Suprapubic skin (tissue), 4 donors: ENCODE data around the gene WDR45B. TPM values are rescaled to one million over a fixed set of nuclear protein-coding genes. Genes with fewer than 3 reads are reported as not detected.

Source experiments
- DNase-seq, 2 donors: peaks; one replicate each; pipeline ENCODE4 v3.0.0-alpha.2; 2019; ENCODE audit warnings: low spot score in 2 of 2
- H3K27ac ChIP-seq: fragments of 200-600 bp; sonication (generic); one replicate; pipeline ENCODE4 v1.5.1; 2019
- H3K27me3 ChIP-seq: fragments of 200-600 bp; sonication (generic); one replicate; pipeline ENCODE4 v1.5.1; 2019
- H3K36me3 ChIP-seq: fragments of 200-600 bp; sonication (generic); one replicate; pipeline ENCODE4 v1.5.1; 2019
- H3K4me1 ChIP-seq: fragments of 200-600 bp; sonication (generic); one replicate; pipeline ENCODE4 v1.5.1; 2019
- H3K4me3 ChIP-seq: fragments of 200-600 bp; sonication (generic); one replicate; pipeline ENCODE4 v1.5.1; 2019; ENCODE audit warnings: mild to moderate bottlenecking
- H3K9me3 ChIP-seq: fragments of 200-600 bp; sonication (generic); one replicate; pipeline ENCODE4 v1.5.1; 2019
- CTCF ChIP-seq, 2 donors: fragments of 200-600 bp in 1 of 2; fragments of 450-650 bp in 1 of 2; sonication (generic) in 1 of 2; IDR thresholded peaks; one replicate each; pipeline ENCODE4 v1.5.1; 2016 to 2019; ENCODE audit warnings: antibody characterized with exemption in 2 of 2, mild to moderate bottlenecking in 1 of 2, moderate library complexity in 1 of 2
- EP300 ChIP-seq: sonication (generic); formaldehyde crosslinking; IDR thresholded peaks from one replicate; pipeline ENCODE4 v1.6.1; 2017; ENCODE audit warnings: antibody characterized with exemption
- POLR2A ChIP-seq, 2 donors: fragments of 450-650 bp; IDR thresholded peaks; one replicate each; pipeline ENCODE4 v1.6.1; 2017; ENCODE audit warnings: antibody characterized with exemption in 2 of 2, mild to moderate bottlenecking in 2 of 2, moderate library complexity in 2 of 2
- POLR2AphosphoS5 ChIP-seq, 3 donors: sonication (generic); formaldehyde crosslinking; IDR thresholded peaks; one replicate each; pipeline ENCODE4 v1.6.1; 2017; ENCODE audit warnings: antibody characterized with exemption in 3 of 3
- WGBS: methylation state at CpG from one replicate; pipeline ENCODE4 v1.1.5; 2018; 5-methylcytosine and 5-hydroxymethylcytosine counted together
- total RNA-seq, 4 donors: library from RNA; depleted of rRNA; stranded (reverse); fragments of >200 nt; gene quantifications; one replicate each; pipeline ENCODE4 v1.1.0, GENCODE V29; 2016

WDR45B gene
- total RNA-seq, 4 donors from 2014 or later, result 70.1 to 96.8 (median 90.0) TPM

- TF ChIP-seq CTCF (IDR thresholded peaks at IDR 0.05), result no peak
- no peak for TF ChIP-seq EP300
- TF ChIP-seq POLR2A (IDR thresholded peaks at IDR 0.05), result no peak
- no peak for TF ChIP-seq POLR2AphosphoS5 (IDR thresholded peaks at IDR 0.05)
- H3K9me3 ChIP-seq, result no peaks in the 10 kb centered on the region
- no peaks in the 10 kb centered on the region for H3K27me3 ChIP-seq
- peaks cover 14% of the 10 kb centered on the region for H3K4me1 ChIP-seq
- H3K4me3 ChIP-seq, result no peak overlapping the region
- H3K36me3 ChIP-seq, result no peaks in the 10 kb centered on the region
- DNase-seq, result peak in 1 of 2 donors; percentile 49
- no peak overlapping the region for H3K27ac ChIP-seq
- 91% methylated on average over 22 of the region's 22 CpGs for WGBS
These were observed 45.1 kb upstream of the WDR45B start for GRCh38 chr17:82693168-82693867.

- Histone ChIP-seq H3K36me3 (no peaks in the 10 kb centered on the region), H3K27me3 (no peaks in the 10 kb centered on the region), H3K4me1 (peaks cover 7% of the 10 kb centered on the region), H3K9me3 (no peaks in the 10 kb centered on the region), H3K27ac (no peak overlapping the region), H3K4me3 (no peak overlapping the region)
- peak in 1 of 2 donors; percentile 42 for DNase-seq
- TF ChIP-seq POLR2AphosphoS5 (IDR thresholded peaks at IDR 0.05) (no peak), CTCF (IDR thresholded peaks at IDR 0.05) (no peak), EP300 (no peak), POLR2A (IDR thresholded peaks at IDR 0.05) (no peak)
- 90% methylated on average over 13 of the region's 16 CpGs for WGBS
These were observed 44.0 kb upstream of the WDR45B start for GRCh38 chr17:82692268-82692667.

GRCh38 chr17:82691714-82692113 is 43.5 kb upstream of the WDR45B start:
- H3K9me3 ChIP-seq, result no peaks in the 10 kb centered on the region
- TF ChIP-seq CTCF (IDR thresholded peaks at IDR 0.05) (no peak), POLR2AphosphoS5 (IDR thresholded peaks at IDR 0.05) (no peak), POLR2A (IDR thresholded peaks at IDR 0.05) (no peak), EP300 (no peak)
- no peak overlapping the region for H3K27ac ChIP-seq
- H3K4me1 ChIP-seq, result peaks cover 4% of the 10 kb centered on the region
- peak in 1 of 2 donors; percentile 33 for DNase-seq
- 88% methylated on average over 14 of the region's 17 CpGs for WGBS
- H3K36me3 ChIP-seq, result no peaks in the 10 kb centered on the region
- H3K4me3 ChIP-seq, result no peak overlapping the region
- H3K27me3 ChIP-seq, result no peaks in the 10 kb centered on the region

GRCh38 chr17:82690786-82691489 is 42.7 kb upstream of the WDR45B start:
- Histone ChIP-seq H3K27me3 (no peaks in the 10 kb centered on the region), H3K4me1 (peaks cover 8% of the 10 kb centered on the region), H3K9me3 (no peaks in the 10 kb centered on the region), H3K27ac (no peak overlapping the region), H3K36me3 (no peaks in the 10 kb centered on the region), H3K4me3 (no peak overlapping the region)
- DNase-seq, result no peak
- WGBS, result 73% methylated on average over 18 of the region's 18 CpGs
- no peak for TF ChIP-seq POLR2A (IDR thresholded peaks at IDR 0.05)
- no peak for TF ChIP-seq POLR2AphosphoS5 (IDR thresholded peaks at IDR 0.05)
- no peak for TF ChIP-seq CTCF (IDR thresholded peaks at IDR 0.05)
- TF ChIP-seq EP300, result no peak

GRCh38 chr17:82689077-82689476 is 40.8 kb upstream of the WDR45B start:
- H3K36me3 ChIP-seq, result no peaks in the 10 kb centered on the region
- no peak overlapping the region for H3K4me3 ChIP-seq
- H3K27me3 ChIP-seq, result no peaks in the 10 kb centered on the region
- H3K27ac ChIP-seq, result no peak overlapping the region
- DNase-seq, result no peak
- no peaks in the 10 kb centered on the region for H3K9me3 ChIP-seq
- WGBS, result 86% methylated on average over 6 of the region's 8 CpGs
- TF ChIP-seq CTCF (IDR thresholded peaks at IDR 0.05), result no peak
- TF ChIP-seq POLR2AphosphoS5 (IDR thresholded peaks at IDR 0.05), result no peak
- no peak for TF ChIP-seq POLR2A (IDR thresholded peaks at IDR 0.05)
- no peak for TF ChIP-seq EP300
- H3K4me1 ChIP-seq, result peaks cover 10% of the 10 kb centered on the region
